ENCODE measurements around the gene KCTD16.

The KCTD16 gene

DNA sequence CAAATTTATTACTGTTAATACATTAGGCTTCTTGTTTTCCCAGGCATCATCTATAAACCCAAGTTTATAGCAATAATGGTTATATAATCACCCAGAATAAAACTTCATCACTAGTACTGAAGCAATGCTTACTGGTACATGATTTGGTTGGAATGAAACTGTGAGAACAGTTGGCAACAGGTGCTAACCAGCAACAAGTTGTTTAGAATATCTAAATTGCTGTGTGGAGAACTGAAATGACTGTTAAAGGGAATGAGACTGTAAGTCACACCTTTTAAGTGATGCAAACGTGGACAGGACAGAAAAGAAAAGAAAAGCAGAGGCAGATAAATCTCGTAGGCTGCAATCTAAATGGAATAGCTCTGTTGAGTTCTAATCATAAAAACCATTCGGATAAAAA, 2.7 kb upstream of the KCTD16 start:
- DNase-seq: no peak

GRCh38 chr5:144169904-144170275, 783 bp upstream of the KCTD16 start:
- DNase-seq: no peak

DNA sequence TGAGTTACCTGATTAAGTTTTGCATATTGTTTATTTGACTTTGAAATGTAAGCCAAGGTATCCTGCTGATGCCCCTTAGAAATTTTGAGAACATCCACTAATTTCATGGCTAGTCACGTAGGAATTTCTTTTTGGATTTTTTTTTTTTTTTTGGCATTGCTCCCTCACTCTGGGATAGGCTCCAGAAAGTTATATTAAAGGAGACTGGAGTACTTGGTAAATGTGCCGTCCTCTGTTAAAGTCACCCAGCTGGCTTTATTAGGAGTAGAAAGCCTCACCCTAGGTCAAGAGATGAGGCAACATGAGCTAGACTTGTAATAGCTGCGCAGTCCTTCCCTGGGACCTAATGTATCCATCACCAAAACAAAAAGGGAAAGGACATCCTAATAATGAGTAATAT, 3.1 kb downstream of the KCTD16 start:
- no peak for DNase-seq

GRCh38 chr5:144177548-144177947, 6.9 kb downstream of the KCTD16 start:
- no peak for DNase-seq

DNA sequence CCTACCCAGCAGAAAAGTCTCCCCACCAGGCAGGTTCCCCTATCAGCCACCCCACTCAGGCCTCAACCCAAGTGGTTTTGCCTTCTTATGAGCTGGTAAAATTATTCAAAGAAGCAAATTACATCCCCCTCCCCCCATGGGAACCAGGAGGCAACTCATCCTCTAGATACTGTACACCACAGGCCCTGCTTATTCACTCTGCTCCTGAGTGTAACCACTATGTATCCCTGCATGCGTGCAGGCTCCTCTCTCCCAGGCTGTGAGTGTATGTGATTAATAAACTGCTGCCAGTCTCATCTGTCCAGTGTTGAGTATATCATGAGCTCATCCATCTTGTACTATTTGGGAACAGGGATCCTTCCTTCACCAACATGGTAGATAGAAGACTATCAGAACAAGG, 8.6 kb downstream of the KCTD16 start:
- no peak for DNase-seq

DNA sequence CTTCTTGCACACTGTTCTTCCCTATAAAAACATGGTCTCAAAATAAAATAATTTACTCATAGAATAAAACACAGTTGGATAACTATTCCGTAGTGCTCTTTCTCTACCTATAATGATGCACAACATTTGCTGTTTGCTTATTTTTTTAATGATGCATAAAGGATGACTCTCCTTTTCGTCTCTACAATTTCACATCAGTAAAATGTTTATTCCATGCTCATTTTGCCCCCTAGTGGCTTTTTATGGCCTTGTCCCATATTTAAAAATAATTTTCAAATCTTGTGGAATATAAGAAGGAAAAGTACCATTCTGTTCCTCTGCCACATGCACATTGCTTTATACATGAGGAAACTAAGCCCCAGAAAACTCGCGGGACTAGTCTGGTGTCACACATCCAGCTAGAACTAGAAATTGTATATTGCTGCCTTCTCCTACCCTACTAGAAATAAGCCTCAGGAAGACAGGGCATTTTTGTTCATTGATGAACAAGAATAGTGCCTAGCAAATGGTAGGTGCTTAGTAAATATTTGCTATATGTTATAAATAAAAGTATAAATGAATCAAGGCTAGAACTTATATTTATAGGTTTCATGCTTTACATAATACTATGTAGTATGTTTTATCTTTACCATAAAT, 12.7 kb downstream of the KCTD16 start:
- DNase-seq: no peak

GRCh38 chr5:144187699-144188294, 17.1 kb downstream of the KCTD16 start:
- no peak for DNase-seq

GRCh38 chr5:144189800-144190429, 19.2 kb downstream of the KCTD16 start:
- DNase-seq: no peak

DNA sequence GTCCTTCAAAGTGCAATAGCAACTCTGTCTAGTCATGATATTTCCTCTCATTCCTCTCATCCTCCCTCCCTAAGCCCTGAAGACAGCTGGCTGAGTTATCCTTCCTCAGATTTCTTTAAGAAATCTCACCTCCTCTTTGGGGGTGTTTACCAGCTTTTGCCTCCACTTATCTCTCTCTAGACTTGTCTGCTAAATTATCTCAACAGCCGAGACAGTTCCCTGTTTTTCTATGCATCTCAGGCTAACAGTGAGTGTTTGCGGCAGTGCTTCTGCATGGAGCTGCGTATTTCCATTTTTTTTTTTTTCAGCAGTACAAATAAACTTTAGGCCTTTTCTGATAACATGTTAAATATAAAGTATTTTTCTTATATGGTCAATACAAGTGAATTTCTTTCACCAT, 20.9 kb downstream of the KCTD16 start:
- DNase-seq: no peak

- no peak for DNase-seq
Observed at GRCh38 chr5:144191998-144192397, 21.3 kb downstream of the KCTD16 start.

GRCh38 chr5:144192661-144193060, 22.0 kb downstream of the KCTD16 start:
- no peak for DNase-seq

GRCh38 chr5:144194144-144194543, 23.5 kb downstream of the KCTD16 start:
- DNase-seq: no peak

GRCh38 chr5:144195448-144195847, 24.8 kb downstream of the KCTD16 start:
- no peak for DNase-seq

GRCh38 chr5:144196612-144197011, 25.9 kb downstream of the KCTD16 start:
- no peak for DNase-seq

GRCh38 chr5:144198386-144198785, 27.7 kb downstream of the KCTD16 start:
- DNase-seq: no peak

- DNase-seq: no peak
Observed at GRCh38 chr5:144201588-144201987, 30.9 kb downstream of the KCTD16 start.

DNA sequence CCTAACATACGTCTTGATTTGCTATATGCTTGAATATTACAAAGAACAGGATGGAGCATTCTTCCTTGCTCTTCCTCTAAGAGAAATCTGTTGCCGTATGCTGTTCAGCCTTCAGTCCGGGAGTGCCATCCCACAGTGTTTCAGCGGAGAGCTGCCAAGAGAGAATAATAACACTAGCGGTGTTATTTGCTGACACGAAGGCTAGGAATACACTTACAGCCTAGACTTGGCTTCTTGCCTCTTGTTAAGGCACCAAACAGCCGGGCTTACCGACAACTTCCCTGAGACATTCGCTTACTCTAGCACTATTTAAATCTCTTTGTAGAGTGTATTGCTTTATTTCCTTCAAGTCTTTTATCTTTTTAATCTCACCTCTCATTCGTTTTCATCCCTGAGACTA, 31.4 kb downstream of the KCTD16 start:
- no peak for DNase-seq

GRCh38 chr5:144202726-144203125, 32.1 kb downstream of the KCTD16 start:
- DNase-seq: no peak

DNA sequence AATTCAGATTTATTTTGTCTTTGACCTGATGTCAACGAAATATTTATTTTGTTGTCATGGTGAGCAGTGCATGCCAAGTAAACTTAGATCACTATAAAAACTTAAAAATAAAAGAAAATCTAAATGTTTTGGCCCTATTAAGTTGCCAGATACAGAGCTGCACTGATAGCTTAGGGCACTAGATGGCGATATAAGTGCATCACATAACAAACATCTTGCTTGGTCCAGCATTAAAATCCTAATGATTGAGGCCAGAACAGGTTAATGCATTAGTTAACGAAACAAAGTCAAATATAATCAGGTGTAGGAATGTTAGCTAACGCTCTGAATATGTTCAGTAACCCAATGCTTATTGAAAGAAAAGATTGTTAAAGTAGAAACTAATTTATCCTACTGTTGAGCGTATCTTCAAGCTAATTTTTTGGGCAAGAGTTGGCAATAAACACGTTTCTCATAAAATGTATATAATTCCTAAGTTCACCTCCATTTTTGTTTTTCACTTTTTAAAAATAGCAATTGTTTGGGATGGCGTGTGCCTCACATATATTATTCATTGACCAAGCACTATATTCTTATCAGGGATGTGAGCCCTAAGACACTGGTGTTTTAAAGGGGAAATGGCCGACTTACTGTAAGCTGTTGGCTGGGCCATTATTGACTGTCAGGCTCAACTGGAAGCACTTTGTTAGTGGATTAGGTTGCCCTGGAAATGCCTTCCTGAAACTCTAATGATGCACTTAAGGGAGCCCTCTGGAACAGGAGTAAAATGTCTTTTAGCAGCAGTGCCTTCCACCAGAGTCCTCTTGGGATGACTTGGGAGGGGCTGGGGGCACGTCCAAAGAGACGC, 33.3 kb downstream of the KCTD16 start:
- DNase-seq: peak; percentile 38

DNA sequence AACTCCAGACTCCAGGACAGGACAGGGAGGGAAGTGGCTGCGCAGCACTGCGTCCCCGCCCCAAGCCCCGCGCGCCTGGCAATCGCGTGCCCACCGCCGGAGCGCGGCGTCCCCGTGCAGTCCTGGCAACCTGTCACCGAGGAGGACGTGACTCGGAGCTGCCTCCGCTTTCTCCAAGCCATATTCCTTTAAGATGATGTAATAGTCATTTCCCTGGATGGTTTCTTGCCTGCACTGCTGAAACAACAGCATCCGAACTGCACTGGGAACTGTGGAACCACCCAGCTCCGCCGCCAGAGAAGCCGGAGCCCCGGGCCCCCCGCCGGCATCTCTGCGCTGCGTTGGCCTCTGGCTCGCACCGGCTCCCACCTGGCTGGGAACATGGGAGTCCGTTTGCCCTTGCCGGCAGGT, 34.5 kb downstream of the KCTD16 start:
- DNase-seq: peak; percentile 47

GRCh38 chr5:144206141-144206540, 35.5 kb downstream of the KCTD16 start:
- no peak for DNase-seq

GRCh38 chr5:144207875-144208444, 37.3 kb downstream of the KCTD16 start:
- no peak for DNase-seq

GRCh38 chr5:144209361-144209760, 38.7 kb downstream of the KCTD16 start:
- no peak for DNase-seq

Measured in left hindlimb (tissue), 1 donor.